Stimulated activated CD8-positive, alpha-beta memory T cell treated with anti-CD3 and anti-CD28 coated beads, Interleukin-4, amount 100 ng/mL, for 4 hours (primary cell): ENCODE data around the gene TIE1.

Source experiments
- DNase-seq, 2 donors: peaks; one replicate each; pipeline ENCODE4 v3.0.0-alpha.2; 2020; ENCODE audit warnings: low read depth in 2 of 2, low spot score in 1 of 2

Gene TIE1

DNA sequence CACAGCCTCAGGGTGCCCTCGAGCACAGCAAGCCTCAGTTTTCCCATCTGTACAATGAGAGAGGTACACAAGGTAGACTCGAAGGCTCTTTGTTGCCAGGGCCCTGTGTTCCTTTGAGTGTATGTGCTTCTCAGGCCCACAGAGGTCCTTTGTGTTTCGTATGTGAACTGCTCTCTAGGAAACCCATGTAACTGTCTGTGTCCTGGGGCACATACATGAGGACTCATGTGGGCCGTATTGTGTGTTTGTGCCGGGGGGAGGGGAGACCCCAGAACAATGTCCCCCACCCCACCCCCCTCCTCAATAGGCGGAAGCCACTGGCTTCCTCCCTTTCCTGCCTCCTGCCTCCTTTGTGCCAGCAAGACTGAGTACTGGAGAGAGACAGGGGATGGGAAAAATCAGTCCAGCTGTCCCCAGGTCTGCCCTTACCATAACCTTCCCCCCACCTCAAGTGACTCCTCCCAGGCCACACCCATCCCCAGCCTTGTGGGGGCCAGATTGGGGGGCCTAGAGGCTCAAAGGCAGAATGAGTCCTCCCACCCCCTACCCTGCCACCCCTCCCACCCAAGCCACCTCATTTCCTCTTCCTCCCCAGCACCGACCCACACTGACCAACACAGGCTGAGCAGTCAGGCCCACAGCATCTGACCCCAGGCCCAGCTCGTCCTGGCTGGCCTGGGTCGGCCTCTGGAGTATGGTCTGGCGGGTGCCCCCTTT, at the start of gene TIE1:
TIE1 (plus strand) TSS at position 605 of the 717 bp plus-strand sequence; CDS start at position 695, 90 bp downstream.
- DNase-seq = no peak

GRCh38 chr1:43251024-43251423, 49.8 kb upstream of the TIE1 start:
- DNase-seq = no peak

GRCh38 chr1:43252225-43252624, 48.6 kb upstream of the TIE1 start:
- no peak for DNase-seq

- no peak for DNase-seq
Observed at GRCh38 chr1:43253173-43253572, 47.6 kb upstream of the TIE1 start.

DNA sequence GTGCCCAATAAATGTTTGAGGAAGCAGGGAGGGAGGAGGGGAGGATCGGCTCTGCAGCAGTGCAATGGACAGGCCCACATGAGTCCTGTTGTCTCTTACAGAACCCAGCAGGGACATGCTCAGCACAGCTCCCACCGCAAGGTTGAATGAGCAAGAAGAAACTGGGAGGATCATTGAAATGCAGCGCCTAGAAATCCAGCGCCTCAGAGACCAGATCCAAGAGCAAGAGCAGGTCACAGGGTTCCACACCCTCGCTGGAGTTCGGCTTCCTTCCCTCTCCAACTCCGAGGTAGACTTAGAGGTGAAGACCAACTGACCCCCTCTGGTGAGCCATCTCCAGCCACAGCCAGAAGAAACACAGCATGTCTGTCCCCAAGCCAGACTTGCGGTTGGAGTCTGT, 46.9 kb upstream of the TIE1 start:
- DNase-seq = no peak

GRCh38 chr1:43255438-43256210, 45.2 kb upstream of the TIE1 start:
- DNase-seq = no peak

DNA sequence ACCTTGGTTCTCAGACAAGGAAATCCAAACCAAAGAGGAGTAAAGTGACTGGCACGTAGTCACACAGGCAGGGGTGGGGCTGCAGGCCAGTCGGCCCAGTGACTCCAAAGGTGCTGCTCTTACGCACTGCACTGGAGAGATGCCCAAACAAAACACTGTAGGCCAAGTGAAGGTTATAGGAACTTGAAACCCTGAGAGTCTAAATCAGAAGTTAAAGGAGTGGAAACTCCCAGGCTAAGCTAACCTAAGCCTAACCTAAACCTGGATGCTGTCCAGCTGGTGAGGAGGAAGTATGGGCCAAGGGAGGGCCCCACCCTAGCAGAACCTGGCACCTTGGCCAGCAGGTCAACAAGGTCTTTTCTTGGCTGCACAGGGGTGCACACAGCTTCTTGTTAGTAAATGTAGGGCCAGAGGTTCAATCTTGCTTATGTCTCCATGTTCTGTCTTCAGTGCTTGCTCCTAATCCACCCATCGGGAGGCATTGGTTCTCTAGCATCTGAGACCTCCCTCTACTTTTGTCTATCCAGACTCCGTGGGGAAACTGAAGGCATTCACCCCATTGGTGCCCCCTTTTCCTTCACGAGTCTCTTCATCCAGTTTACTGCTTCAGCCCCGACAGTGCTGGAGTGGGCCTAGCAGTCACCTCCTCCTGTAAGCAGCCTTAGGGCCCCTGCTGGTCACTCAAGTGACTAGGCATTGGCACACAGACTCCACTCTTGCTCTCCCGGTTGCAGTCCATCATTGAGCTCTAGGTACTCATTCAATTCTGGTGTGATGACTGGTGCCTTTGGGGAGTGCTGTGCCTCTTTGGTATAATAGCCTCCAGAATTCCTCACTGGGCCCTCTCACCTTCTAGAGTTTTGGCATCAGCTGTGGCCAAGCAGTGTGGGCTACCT, 43.9 kb upstream of the TIE1 start:
- DNase-seq = no peak

DNA sequence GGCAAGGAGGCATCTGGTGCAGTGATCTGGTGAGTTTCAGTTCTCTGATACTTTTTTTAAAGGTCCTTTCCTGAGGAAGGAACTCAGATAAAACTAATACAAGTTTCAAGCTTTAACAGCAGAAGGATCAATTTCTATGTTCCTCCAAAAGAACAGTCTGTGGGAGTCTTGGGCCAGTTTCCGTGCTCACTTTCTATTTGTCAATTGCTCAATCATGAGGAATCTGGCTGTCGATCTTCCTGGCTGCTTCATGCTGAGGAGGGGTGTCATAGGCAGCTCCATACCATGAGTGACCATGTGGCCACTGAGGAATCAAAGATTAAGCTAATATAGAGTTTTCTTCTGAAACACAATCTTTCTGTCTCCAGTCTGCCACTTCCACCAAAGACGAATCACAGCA, 42.4 kb upstream of the TIE1 start:
- no peak for DNase-seq

GRCh38 chr1:43265431-43265830, 35.4 kb upstream of the TIE1 start:
- no peak for DNase-seq

DNA sequence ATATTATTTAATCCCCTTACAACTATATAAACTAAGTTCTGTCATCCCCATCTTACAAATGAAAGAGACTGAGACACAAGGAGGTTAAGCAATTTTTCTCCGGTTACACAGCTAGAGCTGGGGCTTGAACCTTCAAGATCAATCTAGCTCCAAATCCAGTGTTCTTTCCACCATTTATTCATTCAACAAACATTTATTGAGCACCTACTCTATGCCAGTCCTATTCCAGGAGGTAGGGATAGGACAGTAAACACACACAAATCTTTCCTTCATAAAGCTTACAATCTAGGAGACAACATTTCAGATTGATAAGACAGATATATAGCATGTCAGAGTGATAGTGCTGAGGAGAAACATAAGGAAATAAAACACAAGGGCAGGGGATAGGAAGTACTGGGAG, 33.9 kb upstream of the TIE1 start:
- no peak for DNase-seq

GRCh38 chr1:43267291-43267805, 33.4 kb upstream of the TIE1 start:
- no peak for DNase-seq

- DNase-seq = no peak
Observed at GRCh38 chr1:43267818-43268425, 32.9 kb upstream of the TIE1 start.

DNA sequence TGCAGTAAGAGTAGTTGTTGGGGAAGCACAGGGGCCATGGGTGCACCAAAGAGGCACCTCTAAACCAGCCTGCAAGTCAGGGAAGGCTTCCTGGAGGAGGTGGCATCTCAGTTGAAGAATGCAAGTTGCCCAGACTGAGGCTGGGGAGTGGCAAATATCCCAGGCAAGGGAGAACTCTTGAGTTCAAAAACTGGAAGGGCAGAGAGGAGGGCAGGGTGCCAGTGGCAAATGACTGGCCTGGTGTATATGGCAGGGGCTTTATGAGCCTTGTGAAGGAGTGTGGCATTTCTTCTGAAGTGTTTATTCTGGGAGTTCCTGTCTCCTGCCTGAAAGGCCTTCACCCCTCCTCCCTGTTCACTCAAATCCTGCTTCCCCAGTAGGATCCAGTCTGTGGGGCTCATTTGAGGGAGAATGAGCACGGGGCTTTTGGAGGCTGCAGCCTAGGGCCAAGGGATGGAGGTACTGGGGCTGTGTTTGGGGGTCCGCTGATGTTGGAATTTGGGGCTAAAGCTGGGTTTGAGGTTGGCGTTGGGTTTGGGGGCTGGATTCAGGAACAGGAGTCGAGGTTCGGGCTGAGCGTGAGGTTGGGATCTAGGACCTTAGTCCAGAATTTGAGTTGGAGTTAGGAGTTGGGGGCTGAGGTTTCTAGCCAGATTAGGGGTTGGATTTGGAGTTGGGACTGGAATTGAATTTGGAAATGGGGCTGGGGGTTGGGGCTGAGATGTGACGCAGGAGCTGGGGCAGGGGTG, 31.0 kb upstream of the TIE1 start, which contains the start of gene TMEM125:
TMEM125 (plus strand) TSS at position 357 of the 749 bp plus-strand sequence. CDS start 2,740 bp downstream, outside the sequence.
- no peak for DNase-seq

- no peak for DNase-seq
Observed at GRCh38 chr1:43270421-43271095, 30.2 kb upstream of the TIE1 start.

- DNase-seq = no peak
Observed at GRCh38 chr1:43271186-43272118, 29.3 kb upstream of the TIE1 start.

GRCh38 chr1:43272161-43272560, 28.6 kb upstream of the TIE1 start:
- no peak for DNase-seq

DNA sequence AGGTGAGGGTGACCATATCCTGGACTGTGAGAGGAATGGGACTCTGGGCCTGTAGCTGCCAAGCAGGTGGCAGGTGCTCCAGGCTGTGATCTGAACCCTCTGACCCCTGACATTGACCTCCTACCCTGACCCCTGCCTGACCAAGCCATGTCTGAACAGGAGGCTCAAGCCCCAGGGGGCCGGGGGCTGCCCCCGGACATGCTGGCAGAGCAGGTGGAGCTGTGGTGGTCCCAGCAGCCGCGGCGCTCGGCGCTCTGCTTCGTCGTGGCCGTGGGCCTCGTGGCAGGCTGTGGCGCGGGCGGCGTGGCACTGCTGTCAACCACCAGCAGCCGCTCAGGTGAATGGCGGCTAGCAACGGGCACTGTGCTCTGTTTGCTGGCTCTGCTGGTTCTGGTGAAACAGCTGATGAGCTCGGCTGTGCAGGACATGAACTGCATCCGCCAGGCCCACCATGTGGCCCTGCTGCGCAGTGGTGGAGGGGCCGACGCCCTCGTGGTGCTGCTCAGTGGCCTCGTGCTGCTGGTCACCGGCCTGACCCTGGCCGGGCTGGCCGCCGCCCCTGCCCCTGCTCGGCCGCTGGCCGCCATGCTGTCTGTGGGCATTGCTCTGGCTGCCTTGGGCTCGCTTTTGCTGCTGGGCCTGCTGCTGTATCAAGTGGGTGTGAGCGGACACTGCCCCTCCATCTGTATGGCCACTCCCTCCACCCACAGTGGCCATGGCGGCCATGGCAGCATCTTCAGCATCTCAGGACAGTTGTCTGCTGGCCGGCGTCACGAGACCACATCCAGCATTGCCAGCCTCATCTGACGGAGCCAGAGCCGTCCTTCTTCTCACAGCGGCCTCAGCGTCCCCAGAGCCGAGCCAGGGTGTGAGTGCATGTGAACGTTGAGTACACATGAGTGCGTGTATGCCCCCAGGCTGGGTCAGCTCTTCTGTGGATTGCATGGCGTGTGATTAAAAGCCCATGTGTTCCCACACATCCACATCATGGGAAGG, 27.9 kb upstream of the TIE1 start:
- no peak for DNase-seq
